ENCODE results near the gene CYP21A2.
"Not testable (repeated sequence)": the region's sequence is repeated elsewhere in the genome, so short reads cannot be mapped to it uniquely, and the experiment has no call there.

The CYP21A2 gene

DNA sequence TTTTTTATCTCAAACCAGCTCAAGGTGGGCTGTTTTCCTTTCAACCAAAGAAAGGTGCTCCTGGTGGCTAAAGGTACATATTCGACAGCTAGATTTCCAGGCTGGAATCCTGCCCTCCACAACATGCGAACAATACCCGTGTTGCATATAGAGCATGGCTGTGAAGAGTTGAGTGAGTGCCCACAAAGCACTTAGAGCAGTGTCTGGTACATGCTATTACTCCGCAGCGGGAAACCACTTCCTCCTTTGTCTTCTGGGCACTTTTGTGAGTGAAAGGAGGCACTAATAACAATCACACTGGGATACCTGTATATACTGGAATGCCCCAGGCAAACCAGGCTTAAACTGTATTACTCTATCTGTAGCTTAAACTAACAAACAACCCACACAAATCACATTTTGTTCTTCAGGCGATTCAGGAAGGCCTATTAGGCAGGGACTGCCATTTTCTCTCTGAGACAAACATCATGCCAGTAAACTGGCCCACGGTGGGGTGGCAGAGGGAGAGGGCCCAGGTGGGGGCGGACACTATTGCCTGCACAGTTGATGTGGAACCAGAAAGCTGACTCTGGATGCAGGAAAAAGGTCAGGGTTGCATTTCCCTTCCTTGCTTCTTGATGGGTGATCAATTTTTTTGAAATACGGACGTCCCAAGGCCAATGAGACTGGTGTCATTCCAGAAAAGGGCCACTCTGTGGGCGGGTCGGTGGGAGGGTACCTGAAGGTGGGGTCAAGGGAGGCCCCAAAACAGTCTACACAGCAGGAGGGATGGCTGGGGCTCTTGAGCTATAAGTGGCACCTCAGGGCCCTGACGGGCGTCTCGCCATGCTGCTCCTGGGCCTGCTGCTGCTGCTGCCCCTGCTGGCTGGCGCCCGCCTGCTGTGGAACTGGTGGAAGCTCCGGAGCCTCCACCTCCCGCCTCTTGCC, at the start of gene CYP21A2:
CYP21A2 (plus strand) TSS at position 818 of the 927 bp plus-strand sequence; CDS start at position 826, 8 bp downstream.
- DNase-seq, result not testable (repeated sequence)

DNA sequence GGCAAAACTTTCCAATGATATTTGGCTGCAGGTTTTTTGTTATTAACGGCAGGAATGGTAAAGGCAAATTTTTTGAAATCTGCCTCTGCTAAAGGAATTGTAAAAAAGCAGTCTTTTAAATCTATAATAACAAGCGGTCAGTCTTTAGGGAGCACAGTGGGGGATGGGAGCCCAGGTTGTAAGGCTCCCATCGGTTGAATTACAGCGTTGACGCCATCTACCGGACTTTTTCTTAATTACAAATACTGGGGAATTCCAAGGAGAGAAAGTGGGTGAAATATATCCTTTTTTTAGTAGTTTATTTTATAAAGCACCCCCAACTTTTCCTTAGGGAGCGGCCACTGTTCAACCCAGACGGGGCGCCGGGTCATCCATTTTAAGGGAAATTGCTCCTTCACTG, 48.9 kb upstream of the CYP21A2 start:
- not testable (repeated sequence) for DNase-seq

DNA sequence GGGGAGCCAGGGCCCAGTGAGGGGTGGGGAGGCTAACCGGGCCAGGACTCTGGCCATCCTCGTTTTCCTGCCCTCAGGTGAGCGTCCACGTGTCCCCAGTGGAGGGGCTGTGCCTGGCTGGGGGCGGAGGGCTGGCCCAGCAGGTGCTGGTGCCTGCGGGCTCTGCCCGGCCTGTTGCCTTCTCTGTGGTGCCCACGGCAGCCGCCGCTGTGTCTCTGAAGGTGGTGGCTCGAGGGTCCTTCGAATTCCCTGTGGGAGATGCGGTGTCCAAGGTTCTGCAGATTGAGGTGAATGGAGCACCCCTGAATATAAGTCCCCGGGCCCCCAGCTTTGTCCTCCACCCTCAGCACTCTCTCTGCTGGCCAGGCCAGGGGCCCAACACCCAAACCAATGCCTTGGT, 43.8 kb upstream of the CYP21A2 start:
- DNase-seq, result not testable (repeated sequence)

DNA sequence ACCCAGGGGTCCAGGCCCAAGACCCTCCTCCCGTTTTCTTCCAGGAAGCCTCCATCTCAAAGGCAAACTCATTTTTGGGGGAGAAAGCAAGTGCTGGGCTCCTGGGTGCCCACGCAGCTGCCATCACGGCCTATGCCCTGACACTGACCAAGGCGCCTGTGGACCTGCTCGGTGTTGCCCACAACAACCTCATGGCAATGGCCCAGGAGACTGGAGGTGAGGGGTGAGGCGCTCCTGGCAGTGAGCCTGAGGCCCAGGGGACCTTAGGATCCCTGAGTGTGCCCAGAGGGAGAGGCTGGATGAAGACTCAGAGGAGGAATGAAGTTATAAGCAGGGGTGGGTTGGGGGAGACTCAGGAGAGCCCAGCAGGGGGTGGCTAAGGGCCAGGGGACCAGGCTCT, 41.8 kb upstream of the CYP21A2 start:
- DNase-seq, result not testable (repeated sequence)

DNA sequence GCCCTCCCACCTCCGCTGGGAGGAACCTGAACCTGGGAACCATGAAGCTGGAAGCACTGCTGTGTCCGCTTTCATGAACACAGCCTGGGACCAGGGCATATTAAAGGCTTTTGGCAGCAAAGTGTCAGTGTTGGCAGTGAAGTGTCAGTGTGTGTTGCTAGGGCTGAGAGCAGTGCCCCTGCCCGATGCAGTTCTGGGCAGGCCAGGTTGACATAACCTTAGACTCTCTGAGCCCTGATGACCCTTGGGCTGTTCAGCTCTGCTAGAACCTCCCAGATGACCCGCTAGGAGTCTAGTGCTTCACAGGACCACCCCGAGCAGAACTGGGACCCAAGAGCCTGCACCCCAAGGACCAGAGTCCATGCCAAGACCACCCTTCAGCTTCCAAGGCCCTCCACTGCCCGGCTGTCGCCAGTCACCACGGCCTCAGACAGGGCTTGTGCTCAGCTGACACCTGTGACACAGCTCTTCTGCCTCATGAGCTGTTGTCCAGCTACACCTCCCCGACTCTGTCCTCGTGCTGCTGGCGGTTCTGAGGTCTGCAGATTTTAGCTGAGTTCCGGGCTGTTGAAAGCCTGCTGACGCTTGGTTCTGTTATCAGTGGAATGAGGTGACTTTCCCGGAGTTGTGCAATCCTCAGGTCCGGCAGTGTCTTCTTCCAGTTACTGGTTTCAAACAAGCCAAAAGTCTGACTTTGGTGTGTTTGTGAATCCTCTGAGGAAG, 35.5 kb upstream of the CYP21A2 start:
- DNase-seq, result not testable (repeated sequence)

DNA sequence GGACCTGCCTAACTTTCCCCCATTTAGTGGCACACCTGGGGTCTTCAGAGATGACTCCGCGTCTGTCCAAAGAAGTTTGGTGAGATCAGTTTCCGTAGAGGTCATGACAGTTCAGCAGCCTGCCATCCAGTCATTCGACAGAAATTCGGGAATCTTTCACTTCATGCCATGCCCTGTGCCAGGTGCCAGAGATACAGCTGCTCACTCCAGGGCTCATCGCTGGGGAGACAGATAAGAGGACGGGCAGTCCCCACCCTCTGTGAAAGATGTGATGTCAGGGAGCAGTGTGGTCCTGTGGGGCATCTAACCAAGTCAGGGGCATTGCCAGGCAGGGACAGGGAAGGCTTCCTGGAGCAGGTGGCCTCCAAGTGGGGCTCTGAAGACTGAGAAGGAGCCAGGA, 34.9 kb upstream of the CYP21A2 start:
- DNase-seq, result not testable (repeated sequence)

DNA sequence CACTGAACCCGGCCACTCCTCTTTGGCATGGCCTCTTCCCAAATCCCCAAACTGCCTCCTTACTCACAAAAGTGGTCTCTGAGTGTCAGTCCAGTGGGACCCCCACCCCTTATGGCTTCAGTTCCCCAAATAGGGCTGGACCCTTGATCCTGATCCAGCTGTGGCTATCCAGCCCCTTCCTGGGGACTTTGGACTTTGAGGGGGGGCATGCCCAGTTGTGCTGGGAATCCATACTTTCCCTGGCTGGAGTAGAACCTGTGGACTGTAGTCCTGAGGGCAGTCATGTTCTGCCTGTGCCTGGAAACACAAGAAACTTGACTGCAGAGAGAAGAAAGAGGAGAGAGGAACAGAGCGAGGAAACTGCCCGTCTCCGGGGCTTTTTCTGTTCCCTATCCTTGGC, 33.8 kb upstream of the CYP21A2 start:
- DNase-seq, result not testable (repeated sequence)

DNA sequence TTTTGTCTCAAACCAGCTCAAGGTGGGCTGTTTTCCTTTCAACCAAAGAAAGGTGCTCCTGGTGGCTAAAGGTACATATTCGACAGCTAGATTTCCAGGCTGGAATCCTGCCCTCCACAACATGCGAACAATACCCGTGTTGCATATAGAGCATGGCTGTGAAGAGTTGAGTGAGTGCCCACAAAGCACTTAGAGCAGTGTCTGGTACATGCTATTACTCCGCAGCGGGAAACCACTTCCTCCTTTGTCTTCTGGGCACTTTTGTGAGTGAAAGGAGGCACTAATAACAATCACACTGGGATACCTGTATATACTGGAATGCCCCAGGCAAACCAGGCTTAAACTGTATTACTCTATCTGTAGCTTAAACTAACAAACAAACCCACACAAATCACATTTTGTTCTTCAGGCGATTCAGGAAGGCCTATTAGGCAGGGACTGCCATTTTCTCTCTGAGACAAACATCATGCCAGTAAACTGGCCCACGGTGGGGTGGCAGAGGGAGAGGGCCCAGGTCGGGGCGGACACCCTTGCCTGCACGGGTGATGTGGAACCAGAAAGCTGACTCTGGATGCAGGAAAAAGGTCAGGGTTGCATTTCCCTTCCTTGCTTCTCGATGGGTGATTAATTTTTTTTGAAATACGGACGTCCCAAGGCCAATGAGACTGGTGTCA, 33.2 kb upstream of the CYP21A2 start:
- DNase-seq, result not testable (repeated sequence)

DNA sequence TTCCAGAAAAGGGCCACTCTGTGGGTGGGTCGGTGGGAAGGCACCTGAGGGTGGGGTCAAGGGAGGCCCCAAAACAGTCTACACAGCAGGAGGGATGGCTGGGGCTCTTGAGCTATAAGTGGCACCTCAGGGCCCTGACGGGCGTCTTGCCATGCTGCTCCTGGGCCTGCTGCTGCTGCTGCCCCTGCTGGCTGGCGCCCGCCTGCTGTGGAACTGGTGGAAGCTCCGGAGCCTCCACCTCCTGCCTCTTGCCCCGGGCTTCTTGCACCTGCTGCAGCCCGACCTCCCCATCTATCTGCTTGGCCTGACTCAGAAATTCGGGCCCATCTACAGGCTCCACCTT, 32.7 kb upstream of the CYP21A2 start:
- DNase-seq, result not testable (repeated sequence)

DNA sequence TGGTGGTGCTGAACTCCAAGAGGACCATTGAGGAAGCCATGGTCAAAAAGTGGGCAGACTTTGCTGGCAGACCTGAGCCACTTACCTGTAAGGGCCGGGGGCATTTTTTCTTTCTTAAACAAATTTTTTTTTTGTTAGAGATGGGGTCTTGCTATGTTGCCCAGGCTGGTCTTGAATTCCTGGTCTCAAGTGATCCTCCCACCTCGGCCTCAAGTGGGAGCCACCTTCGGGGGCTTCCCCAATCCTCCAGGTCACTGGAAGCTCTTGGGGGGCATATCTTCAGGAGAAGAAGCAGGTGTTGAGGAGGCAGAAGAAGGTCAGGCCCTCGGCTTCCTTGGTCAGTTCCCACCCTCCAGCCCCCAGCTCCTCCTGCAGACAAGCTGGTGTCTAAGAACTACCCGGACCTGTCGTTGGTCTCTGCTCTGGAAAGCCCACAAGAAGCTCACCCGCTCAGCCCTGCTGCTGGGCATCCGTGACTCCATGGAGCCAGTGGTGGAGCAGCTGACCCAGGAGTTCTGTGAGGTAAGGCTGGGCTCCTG, 32.2 kb upstream of the CYP21A2 start:
- DNase-seq, result not testable (repeated sequence)

DNA sequence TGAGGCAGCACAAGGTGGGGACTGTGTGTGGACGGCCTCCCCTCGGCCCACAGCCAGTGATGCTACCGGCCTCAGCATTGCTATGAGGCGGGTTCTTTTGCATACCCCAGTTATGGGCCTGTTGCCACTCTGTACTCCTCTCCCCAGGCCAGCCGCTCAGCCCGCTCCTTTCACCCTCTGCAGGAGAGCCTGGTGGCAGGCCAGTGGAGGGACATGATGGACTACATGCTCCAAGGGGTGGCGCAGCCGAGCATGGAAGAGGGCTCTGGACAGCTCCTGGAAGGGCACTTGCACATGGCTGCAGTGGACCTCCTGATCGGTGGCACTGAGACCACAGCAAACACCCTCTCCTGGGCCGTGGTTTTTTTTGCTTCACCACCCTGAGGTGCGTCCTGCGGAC, 31.1 kb upstream of the CYP21A2 start:
- not testable (repeated sequence) for DNase-seq

DNA sequence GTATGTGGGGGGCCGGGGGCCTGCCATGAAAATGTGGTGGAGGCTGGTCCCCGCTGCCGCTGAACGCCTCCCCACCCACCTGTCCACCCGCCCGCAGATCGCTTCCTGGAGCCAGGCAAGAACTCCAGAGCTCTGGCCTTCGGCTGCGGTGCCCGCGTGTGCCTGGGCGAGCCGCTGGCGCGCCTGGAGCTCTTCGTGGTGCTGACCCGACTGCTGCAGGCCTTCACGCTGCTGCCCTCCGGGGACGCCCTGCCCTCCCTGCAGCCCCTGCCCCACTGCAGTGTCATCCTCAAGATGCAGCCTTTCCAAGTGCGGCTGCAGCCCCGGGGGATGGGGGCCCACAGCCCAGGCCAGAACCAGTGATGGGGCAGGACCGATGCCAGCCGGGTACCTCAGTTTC, 30.2 kb upstream of the CYP21A2 start:
- not testable (repeated sequence) for DNase-seq

DNA sequence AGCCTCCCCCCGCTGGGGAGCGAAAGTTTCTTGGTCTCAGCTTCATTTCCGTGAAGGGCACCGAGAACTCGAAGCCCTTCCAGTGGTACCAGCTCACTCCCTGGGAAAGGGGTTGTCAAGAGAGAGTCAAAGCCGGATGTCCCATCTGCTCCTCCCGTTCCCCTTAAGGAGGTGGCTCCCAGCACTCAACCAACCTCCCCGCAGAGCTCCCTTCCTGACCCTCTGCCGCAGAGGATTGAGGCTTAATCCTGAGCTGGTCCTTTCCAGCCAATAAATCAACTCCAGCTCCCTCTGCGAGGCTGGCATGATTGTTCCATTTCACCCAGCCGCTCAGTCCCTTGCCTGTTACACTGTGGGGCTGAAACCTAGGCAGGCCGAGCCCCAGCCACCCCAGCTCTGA, 29.6 kb upstream of the CYP21A2 start:
- not testable (repeated sequence) for DNase-seq

DNA sequence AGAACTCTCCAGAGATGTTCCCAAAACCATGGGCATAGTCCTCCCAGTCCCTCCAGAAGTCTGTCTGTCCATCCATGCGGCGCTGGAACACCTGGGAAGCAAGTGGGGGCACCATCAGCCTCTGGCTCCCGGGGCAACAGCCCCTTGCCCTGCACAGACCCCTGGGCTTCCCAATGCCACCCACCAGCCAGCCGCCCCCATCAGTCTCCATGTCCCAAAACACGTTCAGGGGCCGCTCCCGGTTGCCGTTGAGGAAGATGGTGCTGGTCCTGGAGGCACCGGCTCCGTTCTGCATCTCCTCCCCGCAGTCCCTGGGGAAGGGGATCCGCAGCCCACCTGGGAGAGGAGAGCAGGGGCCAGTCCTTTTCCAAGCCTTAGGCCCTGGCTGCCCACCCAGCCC, 28.7 kb upstream of the CYP21A2 start:
- DNase-seq, result not testable (repeated sequence)

DNA sequence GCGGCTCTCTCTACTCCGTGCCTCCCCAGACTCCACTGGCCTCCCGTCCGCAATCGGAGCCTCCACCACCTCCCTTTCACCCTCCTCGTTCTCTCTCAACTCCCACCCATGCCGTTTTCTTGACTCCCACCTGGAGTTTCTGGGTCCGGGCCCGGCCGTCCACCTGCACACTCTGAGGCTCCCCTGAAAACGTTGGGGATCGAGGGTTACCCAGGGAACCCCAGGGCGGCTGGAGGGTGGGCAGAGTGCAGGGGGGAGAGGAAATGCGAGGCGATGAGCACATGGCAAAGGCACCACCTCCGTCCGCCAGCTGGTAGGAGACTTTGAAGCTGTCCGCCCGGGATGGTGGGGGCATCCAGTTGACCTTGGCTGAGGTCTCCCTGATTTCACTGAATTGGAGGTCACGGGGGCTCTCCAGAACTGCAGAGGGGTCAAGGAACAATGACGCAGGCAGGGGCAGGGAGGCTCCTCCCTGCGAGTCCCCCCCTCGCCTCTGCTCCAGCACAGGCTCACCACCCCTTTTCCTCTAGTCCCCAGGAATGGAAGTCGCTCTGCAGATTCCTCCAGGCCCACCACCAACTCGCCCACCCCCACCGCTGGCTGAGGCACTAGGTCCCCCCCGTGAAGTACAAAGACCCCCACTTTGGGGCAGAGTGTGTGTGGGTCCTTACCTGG, 27.2 kb upstream of the CYP21A2 start:
- DNase-seq, result not testable (repeated sequence)

DNA sequence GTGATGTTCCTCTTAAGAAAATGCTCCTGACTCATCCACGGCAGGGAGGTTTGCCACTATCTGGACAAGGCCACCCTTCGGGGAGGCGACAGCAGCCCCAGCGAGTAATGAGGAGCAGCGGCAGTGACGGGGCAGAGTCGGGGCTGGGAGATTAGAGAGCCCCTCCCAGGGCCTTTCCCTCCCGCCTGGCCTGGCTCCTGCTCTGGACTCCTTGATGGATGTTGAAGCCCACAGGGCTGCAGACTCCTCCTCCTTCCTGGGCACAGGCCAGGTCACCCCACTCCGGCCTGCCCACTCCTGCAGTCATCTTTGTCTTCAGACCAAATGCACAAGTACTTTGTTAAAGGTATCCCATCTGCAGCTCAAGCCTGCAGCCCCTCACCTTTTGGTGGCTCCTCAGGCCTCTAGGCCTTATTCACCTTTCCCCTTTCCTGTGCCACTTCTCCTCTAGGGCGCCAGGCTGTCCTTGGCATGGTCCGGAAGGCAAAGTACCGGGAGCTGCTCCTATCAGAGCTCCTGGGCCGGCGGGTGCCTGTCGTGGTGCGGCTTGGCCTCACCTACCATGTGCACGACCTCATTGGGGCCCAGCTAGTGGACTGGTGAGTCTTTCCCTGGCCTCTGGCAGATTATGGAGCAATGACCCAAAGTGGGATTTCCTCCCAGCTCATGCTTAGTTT, 25.1 kb upstream of the CYP21A2 start:
- DNase-seq, result not testable (repeated sequence)

DNA sequence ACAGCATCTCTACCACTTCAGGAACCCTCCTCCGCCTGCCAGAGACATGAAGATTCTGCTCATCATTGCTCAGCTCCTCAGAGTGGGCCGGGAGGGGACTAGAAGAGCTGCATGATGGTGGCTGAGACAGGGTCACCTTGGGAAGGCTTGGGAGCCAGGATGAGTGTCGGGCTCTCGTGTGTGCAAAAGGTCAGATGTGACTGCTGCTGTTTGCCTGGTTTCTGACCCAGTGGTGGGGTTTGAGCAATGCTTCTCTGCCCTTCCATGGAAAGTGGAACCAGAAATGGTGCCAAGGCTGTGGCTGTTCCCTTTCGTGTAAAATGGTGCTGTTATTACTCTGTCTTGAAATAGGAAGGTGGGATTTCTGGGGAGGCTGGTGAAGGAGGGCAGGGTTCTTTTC, 24.5 kb upstream of the CYP21A2 start:
- DNase-seq, result not testable (repeated sequence)

DNA sequence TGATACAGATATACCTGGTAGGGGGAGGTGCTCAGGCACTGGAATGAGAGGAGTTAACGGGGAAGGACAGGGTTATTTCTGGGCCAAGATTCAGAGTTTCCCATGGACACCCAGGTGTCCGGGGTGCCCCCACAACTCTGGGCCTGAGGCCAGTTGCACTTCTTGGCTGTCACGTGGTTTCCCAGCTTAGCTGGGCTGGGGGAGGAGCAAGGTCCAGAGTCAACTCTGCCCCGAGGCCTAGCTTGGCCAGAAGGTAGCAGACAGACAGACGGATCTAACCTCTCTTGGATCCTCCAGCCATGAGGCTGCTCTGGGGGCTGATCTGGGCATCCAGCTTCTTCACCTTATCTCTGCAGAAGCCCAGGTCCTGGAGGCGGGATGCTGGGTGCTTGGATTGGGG, 23.7 kb upstream of the CYP21A2 start, which contains the start of gene C4B:
C4B (plus strand) TSS at position 249 of the 400 bp plus-strand sequence; CDS start at position 300, 51 bp downstream.
- not testable (repeated sequence) for DNase-seq

DNA sequence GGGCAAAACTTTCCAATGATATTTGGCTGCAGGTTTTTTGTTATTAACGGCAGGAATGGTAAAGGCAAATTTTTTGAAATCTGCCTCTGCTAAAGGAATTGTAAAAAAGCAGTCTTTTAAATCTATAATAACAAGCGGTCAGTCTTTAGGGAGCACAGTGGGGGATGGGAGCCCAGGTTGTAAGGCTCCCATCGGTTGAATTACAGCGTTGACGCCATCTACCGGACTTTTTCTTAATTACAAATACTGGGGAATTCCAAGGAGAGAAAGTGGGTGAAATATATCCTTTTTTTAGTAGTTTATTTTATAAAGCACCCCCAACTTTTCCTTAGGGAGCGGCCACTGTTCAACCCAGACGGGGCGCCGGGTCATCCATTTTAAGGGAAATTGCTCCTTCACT, 16.1 kb upstream of the CYP21A2 start:
- DNase-seq, result not testable (repeated sequence)

DNA sequence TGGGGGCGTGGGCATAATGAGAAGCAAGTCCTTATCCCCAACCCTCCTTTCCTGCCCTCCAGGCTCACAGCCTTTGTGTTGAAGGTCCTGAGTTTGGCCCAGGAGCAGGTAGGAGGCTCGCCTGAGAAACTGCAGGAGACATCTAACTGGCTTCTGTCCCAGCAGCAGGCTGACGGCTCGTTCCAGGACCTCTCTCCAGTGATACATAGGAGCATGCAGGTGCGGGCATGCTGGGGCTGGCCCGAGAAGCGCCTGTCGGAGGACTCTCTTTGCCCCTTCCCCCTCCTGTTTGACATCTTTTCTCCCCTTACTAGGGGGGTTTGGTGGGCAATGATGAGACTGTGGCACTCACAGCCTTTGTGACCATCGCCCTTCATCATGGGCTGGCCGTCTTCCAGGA, 9.6 kb upstream of the CYP21A2 start:
- DNase-seq, result not testable (repeated sequence)

DNA sequence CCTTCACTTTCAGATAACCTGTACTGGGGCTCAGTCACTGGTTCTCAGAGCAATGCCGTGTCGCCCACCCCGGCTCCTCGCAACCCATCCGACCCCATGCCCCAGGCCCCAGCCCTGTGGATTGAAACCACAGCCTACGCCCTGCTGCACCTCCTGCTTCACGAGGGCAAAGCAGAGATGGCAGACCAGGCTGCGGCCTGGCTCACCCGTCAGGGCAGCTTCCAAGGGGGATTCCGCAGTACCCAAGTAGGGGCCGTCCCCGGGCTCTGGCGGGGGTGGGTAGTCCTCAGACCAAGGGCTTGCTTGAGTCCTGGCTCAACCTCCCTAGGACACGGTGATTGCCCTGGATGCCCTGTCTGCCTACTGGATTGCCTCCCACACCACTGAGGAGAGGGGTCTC, 8.7 kb upstream of the CYP21A2 start:
- DNase-seq, result not testable (repeated sequence)

All from stimulated activated CD4-positive, alpha-beta T cell treated with anti-CD3 and anti-CD28 coated beads, Interleukin-4, amount 100 ng/mL, for 4 hours (primary cell).